Nephron (organoid): ENCODE data around the gene POLD3.

ENCODE experiments used
- H3K27ac Mint-ChIP-seq, 3 experiments: 2 replicates each; pipeline ENCODE4 v1.8.0; 2020; ENCODE audit warnings: mixed read lengths in 3 of 3, mild to moderate bottlenecking in 2 of 3, moderate library complexity in 1 of 3
- H3K27me3 Mint-ChIP-seq: 2 replicates; pipeline ENCODE4 v1.8.0; 2021; ENCODE audit warnings: low read depth, mild to moderate bottlenecking, moderate library complexity, mixed read lengths
- H3K36me3 Mint-ChIP-seq: 2 replicates; pipeline ENCODE4 v1.8.0; 2020; ENCODE audit warnings: low read depth, mixed read lengths
- H3K4me1 Mint-ChIP-seq: 2 replicates; pipeline ENCODE4 v1.8.0; 2020; ENCODE audit warnings: mixed read lengths
- H3K4me3 Mint-ChIP-seq, 3 experiments: 2 replicates each; pipeline ENCODE4 v1.8.0; 2020; ENCODE audit warnings: mild to moderate bottlenecking in 3 of 3, mixed read lengths in 3 of 3, moderate library complexity in 2 of 3
- H3K9me3 Mint-ChIP-seq: 2 replicates; pipeline ENCODE4 v1.8.0; 2020; ENCODE audit warnings: mixed read lengths
- TF ChIP-seq, protein P1 (sequence below), 3 experiments: fragments of 200-600 bp; sonication (generic); IDR thresholded peaks; one replicate each; pipeline ENCODE4 v1.5.0; 2021; ENCODE audit warnings: antibody characterized with exemption in 3 of 3; ENCODE audit not compliant: unreplicated experiment in 3 of 3

Gene POLD3

GRCh38 chr11:74682731-74683278 lies 90.4 kb downstream of the POLD3 start:
- Mint-ChIP-seq H3K4me3 (peak overlapping the region in 2 of 3 experiments; percentile 25 to 35), H3K36me3 (no peaks in the 10 kb centered on the region), H3K27me3 (peaks cover 11% of the 10 kb centered on the region), H3K27ac (no peak overlapping the region), H3K4me1 (peaks cover 7% of the 10 kb centered on the region), H3K9me3 (no peaks in the 10 kb centered on the region)
- TF ChIP-seq, protein P1, sequence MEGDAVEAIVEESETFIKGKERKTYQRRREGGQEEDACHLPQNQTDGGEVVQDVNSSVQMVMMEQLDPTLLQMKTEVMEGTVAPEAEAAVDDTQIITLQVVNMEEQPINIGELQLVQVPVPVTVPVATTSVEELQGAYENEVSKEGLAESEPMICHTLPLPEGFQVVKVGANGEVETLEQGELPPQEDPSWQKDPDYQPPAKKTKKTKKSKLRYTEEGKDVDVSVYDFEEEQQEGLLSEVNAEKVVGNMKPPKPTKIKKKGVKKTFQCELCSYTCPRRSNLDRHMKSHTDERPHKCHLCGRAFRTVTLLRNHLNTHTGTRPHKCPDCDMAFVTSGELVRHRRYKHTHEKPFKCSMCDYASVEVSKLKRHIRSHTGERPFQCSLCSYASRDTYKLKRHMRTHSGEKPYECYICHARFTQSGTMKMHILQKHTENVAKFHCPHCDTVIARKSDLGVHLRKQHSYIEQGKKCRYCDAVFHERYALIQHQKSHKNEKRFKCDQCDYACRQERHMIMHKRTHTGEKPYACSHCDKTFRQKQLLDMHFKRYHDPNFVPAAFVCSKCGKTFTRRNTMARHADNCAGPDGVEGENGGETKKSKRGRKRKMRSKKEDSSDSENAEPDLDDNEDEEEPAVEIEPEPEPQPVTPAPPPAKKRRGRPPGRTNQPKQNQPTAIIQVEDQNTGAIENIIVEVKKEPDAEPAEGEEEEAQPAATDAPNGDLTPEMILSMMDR (IDR thresholded peaks at IDR 0.05; ENCODE audit: unreplicated experiment in 3 of 3): no peak

DNA sequence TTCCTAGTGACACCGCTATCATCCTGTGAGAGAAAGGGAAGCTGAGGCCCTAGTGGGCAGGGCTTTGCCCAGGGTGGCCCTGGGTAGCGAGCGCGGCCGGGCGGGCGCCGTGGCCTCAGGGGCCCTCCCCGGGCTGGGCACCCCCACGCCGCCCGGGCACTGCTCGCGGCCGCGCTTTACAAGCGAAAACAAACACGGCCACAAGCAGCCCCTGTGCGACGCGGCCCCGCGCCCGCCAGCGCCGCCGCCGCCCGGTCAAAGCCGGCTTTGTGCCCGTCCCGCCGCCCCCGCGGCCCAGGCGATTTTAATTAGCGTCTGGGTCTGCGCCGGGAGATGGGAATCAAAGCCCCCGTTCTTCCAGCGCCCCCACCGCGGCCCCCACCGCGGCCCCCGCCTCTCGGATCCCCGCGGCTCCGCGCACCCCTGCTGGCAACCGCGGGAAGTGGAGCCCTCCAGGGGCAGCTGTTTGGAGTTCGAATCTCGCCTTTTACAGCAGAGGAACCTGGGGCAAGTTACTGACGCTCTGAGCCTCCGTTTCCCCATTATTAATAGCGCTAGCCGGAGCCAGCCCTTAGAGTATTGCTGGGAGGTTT lies 91.0 kb downstream of the POLD3 start:
- peaks cover 11% of the 10 kb centered on the region for H3K27me3 Mint-ChIP-seq

GRCh38 chr11:74683941-74684481 lies 91.6 kb downstream of the POLD3 start:
- TF ChIP-seq, protein P1 (IDR thresholded peaks at IDR 0.05; ENCODE audit: unreplicated experiment in 3 of 3): no peak
- Mint-ChIP-seq H3K27me3 (peaks cover 11% of the 10 kb centered on the region), H3K36me3 (no peaks in the 10 kb centered on the region), H3K4me1 (peaks cover 7% of the 10 kb centered on the region), H3K4me3 (peak overlapping the region in 2 of 3 experiments; percentile 42 to 49), H3K9me3 (no peaks in the 10 kb centered on the region), H3K27ac (no peak overlapping the region)

More for the DNA sequence above, 91.0 kb downstream of the POLD3 start:
- TF ChIP-seq, protein P1 (IDR thresholded peaks at IDR 0.05; ENCODE audit: unreplicated experiment in 3 of 3): peak; percentile 30 to 43 (median 41)
- Mint-ChIP-seq H3K4me1 (peaks cover 7% of the 10 kb centered on the region), H3K4me3 (peak overlapping the region in 2 of 3 experiments; percentile 25 to 35), H3K9me3 (no peaks in the 10 kb centered on the region), H3K27ac (no peak overlapping the region), H3K36me3 (no peaks in the 10 kb centered on the region)

- Mint-ChIP-seq H3K27ac (no peak overlapping the region), H3K36me3 (no peaks in the 10 kb centered on the region), H3K4me3 (no peak overlapping the region), H3K4me1 (peaks cover 7% of the 10 kb centered on the region), H3K27me3 (peaks cover 11% of the 10 kb centered on the region), H3K9me3 (no peaks in the 10 kb centered on the region)
- TF ChIP-seq, protein P1 (IDR thresholded peaks at IDR 0.05; ENCODE audit: unreplicated experiment in 3 of 3): no peak
Observed at GRCh38 chr11:74684661-74685060, 92.3 kb downstream of the POLD3 start.

- Mint-ChIP-seq H3K9me3 (no peaks in the 10 kb centered on the region), H3K27ac (no peak overlapping the region), H3K4me3 (no peak overlapping the region), H3K36me3 (no peaks in the 10 kb centered on the region), H3K27me3 (peaks cover 11% of the 10 kb centered on the region), H3K4me1 (peaks cover 7% of the 10 kb centered on the region)
- TF ChIP-seq, protein P1 (IDR thresholded peaks at IDR 0.05; ENCODE audit: unreplicated experiment in 3 of 3): no peak
Observed at GRCh38 chr11:74685338-74685737, 93.0 kb downstream of the POLD3 start.
